Superior temporal gyrus (tissue), 1 donor: ENCODE results near the gene TSPYL4.

ENCODE experiments used
- DNase-seq: peaks from one replicate; pipeline ENCODE4 v3.0.0-alpha.2; 2016; ENCODE audit errors: extremely low spot score

Gene TSPYL4

GRCh38 chr6:116271149-116271708, 17.4 kb upstream of the TSPYL4 start:
- no peak for DNase-seq

GRCh38 chr6:116268589-116269293, 14.9 kb upstream of the TSPYL4 start:
- DNase-seq, result peak; percentile 85

- no peak for DNase-seq
Measured at GRCh38 chr6:116267836-116268588, 14.1 kb upstream of the TSPYL4 start.

GRCh38 chr6:116266803-116267202, 12.9 kb upstream of the TSPYL4 start:
- no peak for DNase-seq

GRCh38 chr6:116265041-116265829, 11.4 kb upstream of the TSPYL4 start:
- no peak for DNase-seq

- DNase-seq, result no peak
Measured at GRCh38 chr6:116263353-116263752, 9.5 kb upstream of the TSPYL4 start.

- no peak for DNase-seq
Measured at GRCh38 chr6:116258520-116258919, 4.6 kb upstream of the TSPYL4 start.

GRCh38 chr6:116256694-116257093, 2.8 kb upstream of the TSPYL4 start:
- DNase-seq, result no peak

GRCh38 chr6:116255246-116255800, 1.4 kb upstream of the TSPYL4 start:
- no peak for DNase-seq

- DNase-seq, result no peak
Measured at GRCh38 chr6:116254297-116255056, 602 bp upstream of the TSPYL4 start.

- no peak for DNase-seq
Measured at GRCh38 chr6:116253188-116253504, 729 bp downstream of the TSPYL4 start.

- no peak for DNase-seq
Measured at GRCh38 chr6:116251568-116252384, 2.1 kb downstream of the TSPYL4 start.

GRCh38 chr6:116248577-116248976, 5.3 kb downstream of the TSPYL4 start:
- DNase-seq, result no peak

GRCh38 chr6:116247285-116247684, 6.6 kb downstream of the TSPYL4 start:
- no peak for DNase-seq

- no peak for DNase-seq
Measured at GRCh38 chr6:116246089-116246488, 7.8 kb downstream of the TSPYL4 start.

GRCh38 chr6:116244284-116244683, 9.6 kb downstream of the TSPYL4 start:
- no peak for DNase-seq

- no peak for DNase-seq
Measured at GRCh38 chr6:116239856-116240255, 14.0 kb downstream of the TSPYL4 start.

- no peak for DNase-seq
Measured at GRCh38 chr6:116239256-116239655, 14.6 kb downstream of the TSPYL4 start.

GRCh38 chr6:116238083-116238482, 15.8 kb downstream of the TSPYL4 start:
- no peak for DNase-seq

GRCh38 chr6:116234689-116235088, 19.2 kb downstream of the TSPYL4 start:
- DNase-seq, result no peak
